MM.1S (cell line): ENCODE measurements around the gene RAB34.

ENCODE experiments used
- EZH2 ChIP-seq: fragments of 300-600 bp; sonication (generic); optimal IDR thresholded peaks from 2 replicates; pipeline ENCODE3; 2017; ENCODE audit warnings: low read depth, mild to moderate bottlenecking, antibody characterized with exemption, low read length, mixed read lengths
- TF ChIP-seq, protein P1 (sequence below): fragments of 300-600 bp; sonication (generic); IDR thresholded peaks from 2 replicates; pipeline ENCODE4 v1.5.1; 2016; ENCODE audit warnings: antibody characterized with exemption, low read length, mixed read lengths

DNA sequence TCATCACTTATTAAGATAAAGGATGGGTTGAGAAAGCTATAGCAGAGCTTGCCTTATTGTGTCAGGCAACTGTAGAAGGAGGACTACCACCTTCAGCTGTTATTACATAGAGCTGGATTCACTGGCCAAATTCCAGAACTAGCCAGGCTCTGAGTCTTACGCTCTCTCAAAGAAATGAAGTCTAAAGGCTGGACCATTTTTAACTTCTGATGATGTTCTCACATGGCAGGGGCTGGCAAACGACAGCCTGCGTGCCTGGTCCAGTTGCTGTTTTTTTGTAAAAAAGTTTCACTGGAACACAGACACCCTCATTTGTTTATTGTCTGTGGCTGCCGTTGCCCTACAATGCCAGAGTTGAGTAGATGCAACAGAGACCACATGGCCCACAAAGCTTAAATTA lies 47.4 kb upstream of the RAB34 start:
- TF ChIP-seq, protein P1, sequence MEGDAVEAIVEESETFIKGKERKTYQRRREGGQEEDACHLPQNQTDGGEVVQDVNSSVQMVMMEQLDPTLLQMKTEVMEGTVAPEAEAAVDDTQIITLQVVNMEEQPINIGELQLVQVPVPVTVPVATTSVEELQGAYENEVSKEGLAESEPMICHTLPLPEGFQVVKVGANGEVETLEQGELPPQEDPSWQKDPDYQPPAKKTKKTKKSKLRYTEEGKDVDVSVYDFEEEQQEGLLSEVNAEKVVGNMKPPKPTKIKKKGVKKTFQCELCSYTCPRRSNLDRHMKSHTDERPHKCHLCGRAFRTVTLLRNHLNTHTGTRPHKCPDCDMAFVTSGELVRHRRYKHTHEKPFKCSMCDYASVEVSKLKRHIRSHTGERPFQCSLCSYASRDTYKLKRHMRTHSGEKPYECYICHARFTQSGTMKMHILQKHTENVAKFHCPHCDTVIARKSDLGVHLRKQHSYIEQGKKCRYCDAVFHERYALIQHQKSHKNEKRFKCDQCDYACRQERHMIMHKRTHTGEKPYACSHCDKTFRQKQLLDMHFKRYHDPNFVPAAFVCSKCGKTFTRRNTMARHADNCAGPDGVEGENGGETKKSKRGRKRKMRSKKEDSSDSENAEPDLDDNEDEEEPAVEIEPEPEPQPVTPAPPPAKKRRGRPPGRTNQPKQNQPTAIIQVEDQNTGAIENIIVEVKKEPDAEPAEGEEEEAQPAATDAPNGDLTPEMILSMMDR: no peak
- no peak for TF ChIP-seq EZH2
